Measurements from ENCODE around the gene FOXF2. TPM values are rescaled to one million over a fixed set of nuclear protein-coding genes. Genes with fewer than 3 reads are reported as not detected.

FOXF2 gene
- total RNA-seq, 4 donors from 2014 or later, result 9.0 to 45.2 (median 13.5) TPM

GRCh38 chr6:1402369-1402768 is 13.0 kb downstream of the FOXF2 start:
- no peak overlapping the region for H3K27ac ChIP-seq
- no peak for TF ChIP-seq POLR2AphosphoS5 (IDR thresholded peaks at IDR 0.05)
- no peak for TF ChIP-seq CTCF (IDR thresholded peaks at IDR 0.05)
- no peak for TF ChIP-seq EP300 (IDR thresholded peaks at IDR 0.05; ENCODE audit: low read depth)
- no peak for TF ChIP-seq POLR2A (IDR thresholded peaks at IDR 0.05)
- peaks cover 0 to 6% (median 0%) of the 10 kb centered on the region in 4 donors for H3K4me1 ChIP-seq
- intact Hi-C loops (cut with DNase I; ENCODE audit: low total_unique reads), result no loop called here
- no peak for DNase-seq
- no peaks in the 10 kb centered on the region for H3K36me3 ChIP-seq
- no peak overlapping the region for H3K4me3 ChIP-seq
- peaks cover 34% of the 10 kb centered on the region for H3K27me3 ChIP-seq
- WGBS, 2 donors (ENCODE audit: low coverage in 1 of 2), result 62 to 91% methylated on average over 5 to 16 of the region's 16 CpGs
- in situ Hi-C loops (cut with MboI; ENCODE audit: low pct_ligation_motif_present in 1 of 4, low pct_unique_long_range_greater_than_20kb in 1 of 4, low sequenced_read_pairs in 3 of 4), result loop anchor here in 2 of 4 donors (10.0 to 25.0 kb wide), 2 partner anchors 615 to 818 kb away; no protein-coding TSS in a partner anchor
- H3K9me3 ChIP-seq, result no peaks in the 10 kb centered on the region

GRCh38 chr6:1402868-1403267 is 13.5 kb downstream of the FOXF2 start:
- in situ Hi-C loops (cut with MboI; ENCODE audit: low pct_ligation_motif_present in 1 of 4, low pct_unique_long_range_greater_than_20kb in 1 of 4, low sequenced_read_pairs in 3 of 4), result loop anchor here in 2 of 4 donors (10.0 to 25.0 kb wide), 2 partner anchors 616 to 818 kb away; no protein-coding TSS in a partner anchor
- DNase-seq, result no peak
- WGBS, 2 donors (ENCODE audit: low coverage in 1 of 2), result 83% methylated on average over 2 of the region's 2 CpGs; no CpG with 5 or more reads in 1 of the 2 donors

GRCh38 chr6:1403851-1404712 is 14.7 kb downstream of the FOXF2 start:
- H3K27ac ChIP-seq, result no peak overlapping the region
- no peak for TF ChIP-seq POLR2AphosphoS5 (IDR thresholded peaks at IDR 0.05)
- H3K36me3 ChIP-seq, result no peaks in the 10 kb centered on the region
- in situ Hi-C loops (cut with MboI; ENCODE audit: low pct_ligation_motif_present in 1 of 4, low pct_unique_long_range_greater_than_20kb in 1 of 4, low sequenced_read_pairs in 3 of 4) (loop anchor here in 2 of 4 donors (10.0 to 25.0 kb wide), 2 partner anchors 617 to 819 kb away; no protein-coding TSS in a partner anchor), intact Hi-C loops (cut with DNase I; ENCODE audit: low total_unique reads) (no loop called here)
- DNase-seq, result no peak
- 71 to 75% methylated on average over 1 to 12 of the region's 12 CpGs for WGBS, 2 donors (ENCODE audit: low coverage in 1 of 2)
- no peak overlapping the region for H3K4me3 ChIP-seq
- peaks cover 24% of the 10 kb centered on the region for H3K27me3 ChIP-seq
- no peaks in the 10 kb centered on the region for H3K9me3 ChIP-seq
- peaks cover 0 to 9% (median 0%) of the 10 kb centered on the region in 4 donors for H3K4me1 ChIP-seq

More at GRCh38 chr6:1402868-1403267, 13.5 kb downstream of the FOXF2 start:
- no peaks in the 10 kb centered on the region for H3K36me3 ChIP-seq
- TF ChIP-seq POLR2AphosphoS5 (IDR thresholded peaks at IDR 0.05), result no peak
- no peak for TF ChIP-seq EP300 (IDR thresholded peaks at IDR 0.05; ENCODE audit: low read depth)
- no peak for TF ChIP-seq POLR2A (IDR thresholded peaks at IDR 0.05)
- no peak for TF ChIP-seq CTCF (IDR thresholded peaks at IDR 0.05)
- no peak overlapping the region for H3K4me3 ChIP-seq
- no peaks in the 10 kb centered on the region for H3K9me3 ChIP-seq
- intact Hi-C loops (cut with DNase I; ENCODE audit: low total_unique reads), result no loop called here
- peaks cover 0 to 9% (median 0%) of the 10 kb centered on the region in 4 donors for H3K4me1 ChIP-seq
- H3K27me3 ChIP-seq, result peaks cover 29% of the 10 kb centered on the region
- no peak overlapping the region for H3K27ac ChIP-seq

GRCh38 chr6:1404713-1405098 is 15.3 kb downstream of the FOXF2 start:
- TF ChIP-seq POLR2AphosphoS5 (IDR thresholded peaks at IDR 0.05) (no peak), EP300 (IDR thresholded peaks at IDR 0.05; ENCODE audit: low read depth) (no peak), POLR2A (IDR thresholded peaks at IDR 0.05) (no peak), CTCF (IDR thresholded peaks at IDR 0.05) (no peak)
- WGBS, 2 donors (ENCODE audit: low coverage in 1 of 2), result 77% methylated on average over 4 of the region's 4 CpGs; no CpG with 5 or more reads in 1 of the 2 donors
- Histone ChIP-seq H3K36me3 (no peaks in the 10 kb centered on the region), H3K4me1 (peaks cover 0 to 9% (median 0%) of the 10 kb centered on the region in 4 donors), H3K9me3 (no peaks in the 10 kb centered on the region), H3K27ac (no peak overlapping the region), H3K27me3 (peaks cover 24% of the 10 kb centered on the region), H3K4me3 (no peak overlapping the region)
- no peak for DNase-seq
- in situ Hi-C loops (cut with MboI; ENCODE audit: low pct_ligation_motif_present in 1 of 4, low pct_unique_long_range_greater_than_20kb in 1 of 4, low sequenced_read_pairs in 3 of 4), result loop anchor here in 2 of 4 donors (10.0 to 25.0 kb wide), 2 partner anchors 617 to 820 kb away; no protein-coding TSS in a partner anchor
- intact Hi-C loops (cut with DNase I; ENCODE audit: low total_unique reads), result no loop called here
